Activated T-cell treated with anti-CD3 and anti-CD28 coated beads for 48 hours (primary cell): Measurements from ENCODE around the gene ZRANB3.
"Not testable (repeated sequence)": the region's sequence is repeated elsewhere in the genome, so short reads cannot be mapped to it uniquely, and the experiment has no call there.

Experiments used
- DNase-seq: peaks from one replicate; pipeline ENCODE4 v3.0.0-alpha.2; 2020; ENCODE audit warnings: low read depth

The ZRANB3 gene

GRCh38 chr2:135530313-135531230, at the start of gene ZRANB3:
Gene ZRANB3, minus strand, starts transcription at chr2:135531218.
- peak; percentile 85 for DNase-seq

GRCh38 chr2:135573620-135574019, 42.6 kb upstream of the ZRANB3 start:
- no peak for DNase-seq

- no peak for DNase-seq
Measured at GRCh38 chr2:135570884-135571283, 39.9 kb upstream of the ZRANB3 start.

GRCh38 chr2:135563793-135564192, 32.8 kb upstream of the ZRANB3 start:
- no peak for DNase-seq

GRCh38 chr2:135561925-135562324, 30.9 kb upstream of the ZRANB3 start:
- no peak for DNase-seq

GRCh38 chr2:135557530-135557929, 26.5 kb upstream of the ZRANB3 start:
- no peak for DNase-seq

DNA sequence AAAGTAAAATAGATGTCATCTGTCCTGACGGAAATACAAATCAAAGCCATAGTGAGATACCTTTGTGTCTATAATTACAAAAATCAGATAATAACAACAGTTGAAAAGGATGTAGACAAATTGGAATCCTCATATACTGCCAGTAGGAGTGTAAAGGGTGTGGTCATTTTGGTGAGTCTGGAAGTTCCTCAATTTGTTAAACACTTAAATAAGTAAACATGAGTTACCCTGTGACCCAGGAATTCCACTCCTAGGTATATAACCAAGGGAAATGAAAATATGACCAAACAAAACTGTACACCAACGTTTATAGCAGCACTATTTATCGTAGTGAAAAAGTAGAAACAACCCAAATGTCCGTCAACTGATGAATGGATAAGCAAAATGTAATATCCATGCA, 24.3 kb upstream of the ZRANB3 start:
- no peak for DNase-seq

DNA sequence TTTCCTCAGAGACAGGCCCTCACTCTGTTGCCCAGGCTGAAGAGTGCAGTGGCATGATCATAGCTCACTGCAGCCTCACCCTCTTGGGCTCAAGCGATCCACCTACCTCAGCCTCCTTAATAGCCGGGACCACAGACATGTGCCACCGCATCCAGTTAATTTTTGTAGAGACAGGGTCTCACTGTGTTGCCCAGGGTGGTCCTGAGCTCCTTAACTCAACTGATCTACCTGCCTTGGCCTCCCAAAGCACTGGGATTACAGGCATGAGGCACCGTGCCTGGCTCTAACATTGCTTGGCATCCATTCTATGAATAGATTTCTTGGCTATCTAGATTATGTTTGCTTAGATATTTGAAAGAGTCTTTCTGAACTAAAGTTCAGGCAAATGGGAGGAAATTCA, 21.9 kb upstream of the ZRANB3 start:
- DNase-seq: no peak

DNA sequence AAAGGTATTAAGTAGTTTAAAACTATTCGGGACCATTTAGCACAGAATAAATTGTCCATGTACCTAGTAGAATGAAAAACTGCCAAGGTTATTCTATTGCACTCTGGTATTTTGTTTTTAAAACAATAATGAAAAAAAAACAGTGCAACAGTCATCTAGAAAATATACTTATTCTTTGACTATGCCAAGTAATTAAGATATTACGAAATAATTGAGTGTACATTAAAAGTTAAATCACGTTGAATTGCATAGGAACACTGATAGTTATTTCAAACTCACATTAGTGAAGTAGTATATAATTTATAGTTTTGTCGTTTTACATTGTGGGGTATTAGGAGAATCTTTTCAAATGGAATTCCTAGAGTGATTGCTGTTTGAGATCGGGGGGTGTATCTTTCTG, 20.3 kb upstream of the ZRANB3 start:
- no peak for DNase-seq

GRCh38 chr2:135547311-135547710, 16.3 kb upstream of the ZRANB3 start:
- no peak for DNase-seq

DNA sequence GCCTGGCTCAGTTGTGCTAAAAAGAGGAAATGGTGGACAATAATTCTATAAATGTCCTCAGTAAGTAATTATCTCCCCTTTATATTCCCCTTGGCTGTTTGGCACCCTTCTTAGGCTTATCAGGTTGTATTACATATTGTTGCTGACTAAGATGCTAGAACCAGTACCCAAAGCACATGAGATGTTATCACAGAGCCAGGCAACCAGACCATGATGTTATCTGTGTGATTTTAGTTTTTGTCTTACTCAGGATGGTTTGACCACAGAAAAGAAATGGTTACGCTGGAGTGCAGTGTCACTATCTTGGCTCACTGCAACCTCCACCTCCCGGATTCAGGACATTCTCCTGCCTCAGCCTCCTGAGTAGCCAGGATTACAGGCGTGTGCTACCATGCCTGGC, 15.4 kb upstream of the ZRANB3 start:
- DNase-seq: no peak

DNA sequence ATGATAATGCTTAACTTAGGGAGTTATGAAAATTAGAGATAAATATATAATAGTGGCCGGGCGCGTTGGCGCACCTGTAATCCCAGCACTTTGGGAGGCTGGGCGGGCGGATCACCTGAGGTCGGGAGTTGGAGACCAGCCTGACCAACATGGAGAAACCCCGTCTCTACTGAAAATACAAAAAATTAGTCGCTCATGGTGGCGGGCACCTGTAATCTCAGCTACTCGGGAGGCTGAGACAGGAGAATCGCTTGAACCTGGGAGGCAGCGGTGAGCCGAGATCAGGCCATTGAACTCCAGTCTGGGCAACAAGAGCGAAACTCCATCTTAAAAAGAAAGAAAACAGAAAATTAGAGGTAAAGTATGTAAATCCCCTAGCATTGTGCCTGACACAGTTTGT, 2.5 kb upstream of the ZRANB3 start:
- not testable (repeated sequence) for DNase-seq

GRCh38 chr2:135532581-135532980, 1.6 kb upstream of the ZRANB3 start:
- DNase-seq: no peak

DNA sequence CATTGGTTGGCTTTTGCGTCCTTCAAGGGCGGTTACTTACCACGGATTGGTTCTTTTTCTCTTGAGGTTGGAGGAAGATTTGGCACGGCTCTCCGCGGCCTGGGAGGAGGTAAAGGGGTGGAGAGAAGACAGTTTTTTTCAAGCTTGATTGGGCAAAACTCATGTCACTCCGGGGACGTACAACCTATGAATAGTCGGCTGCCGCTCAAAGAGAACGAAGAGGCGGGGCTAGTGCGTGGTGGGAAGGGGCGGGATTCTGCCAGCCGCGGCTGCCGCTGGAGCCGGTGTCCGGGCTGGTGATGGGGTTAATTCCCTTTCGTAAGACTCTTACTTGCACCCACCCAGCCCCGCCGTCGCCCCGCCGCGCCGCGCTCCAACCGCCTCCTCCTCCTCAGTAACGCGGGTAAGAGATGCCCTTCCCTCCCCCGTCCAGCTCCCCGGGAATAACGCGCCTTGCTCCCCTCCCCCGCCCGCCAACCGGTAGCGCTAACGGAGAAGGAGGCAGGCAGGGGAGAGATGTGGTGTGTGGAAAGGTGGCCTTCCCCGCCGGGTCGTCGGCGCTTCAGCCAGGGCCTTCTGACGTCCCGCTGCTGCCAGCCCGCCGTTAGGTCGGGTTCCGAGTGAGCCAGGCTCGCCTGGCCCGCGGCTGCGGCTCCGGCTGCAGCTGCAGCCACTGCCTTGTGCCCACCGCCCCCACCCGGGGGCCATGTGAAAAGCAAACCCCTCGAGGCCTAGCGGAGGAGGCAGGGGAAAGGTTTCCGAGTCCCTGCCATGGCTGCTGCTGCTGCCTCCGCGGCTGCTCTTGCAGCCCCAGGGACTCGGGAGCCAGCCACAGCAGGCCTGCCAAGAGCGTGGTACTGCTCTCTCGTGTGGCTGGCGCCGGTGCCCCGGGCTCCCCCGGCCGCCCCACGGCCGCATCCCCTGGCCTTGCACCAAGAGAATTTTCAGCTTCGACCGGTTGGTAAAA, 496 bp upstream of the ZRANB3 start, which contains the start of gene R3HDM1:
Gene R3HDM1, plus strand, starts transcription at position 254 of the 967 bp plus-strand sequence. CDS start 73,362 bp downstream, outside the sequence.
- peak; percentile 90 for DNase-seq

- no peak for DNase-seq
Measured at GRCh38 chr2:135528006-135528405, 3.0 kb downstream of the ZRANB3 start.

DNA sequence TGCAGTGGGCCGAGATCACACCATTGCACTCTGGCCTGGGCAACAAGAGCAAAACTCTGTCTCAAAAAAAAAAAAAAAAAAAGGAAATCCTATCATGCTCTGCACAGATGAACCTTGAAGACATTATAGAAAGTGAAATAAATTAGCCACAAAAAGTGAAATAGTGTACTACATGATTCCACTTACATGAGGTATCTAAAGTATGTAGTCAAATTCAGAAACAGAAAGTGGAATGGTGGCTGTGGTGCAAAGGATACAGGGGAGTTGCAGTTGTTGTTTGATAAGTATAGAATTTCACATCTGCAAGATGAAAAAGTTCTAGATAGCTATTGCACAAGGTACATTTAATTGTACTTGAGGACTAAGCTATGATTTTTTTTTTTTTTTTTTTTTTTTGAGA, 5.2 kb downstream of the ZRANB3 start:
- DNase-seq: no peak

- no peak for DNase-seq
Measured at GRCh38 chr2:135512099-135512498, 18.9 kb downstream of the ZRANB3 start.

GRCh38 chr2:135510577-135510976, 20.4 kb downstream of the ZRANB3 start:
- DNase-seq: no peak

DNA sequence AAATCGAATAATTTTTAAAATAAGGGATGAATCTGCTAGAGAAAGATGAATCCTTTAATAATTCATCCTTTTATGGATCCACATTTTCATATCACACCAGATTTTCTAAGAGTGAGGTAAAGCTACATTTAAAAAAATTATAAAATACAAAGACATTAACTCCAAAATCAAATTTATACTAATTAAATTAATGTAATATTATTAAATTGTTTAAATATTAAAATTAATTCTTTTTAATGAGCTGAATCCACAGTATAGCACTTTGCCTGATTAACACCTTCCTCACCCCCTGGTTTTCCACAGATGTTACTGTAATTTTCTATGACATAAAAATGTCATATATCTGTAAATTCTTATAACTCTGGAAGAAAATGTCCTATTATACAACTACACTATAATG, 26.2 kb downstream of the ZRANB3 start:
- DNase-seq: no peak

- DNase-seq: not testable (repeated sequence)
Measured at GRCh38 chr2:135498588-135498987, 32.4 kb downstream of the ZRANB3 start.

DNA sequence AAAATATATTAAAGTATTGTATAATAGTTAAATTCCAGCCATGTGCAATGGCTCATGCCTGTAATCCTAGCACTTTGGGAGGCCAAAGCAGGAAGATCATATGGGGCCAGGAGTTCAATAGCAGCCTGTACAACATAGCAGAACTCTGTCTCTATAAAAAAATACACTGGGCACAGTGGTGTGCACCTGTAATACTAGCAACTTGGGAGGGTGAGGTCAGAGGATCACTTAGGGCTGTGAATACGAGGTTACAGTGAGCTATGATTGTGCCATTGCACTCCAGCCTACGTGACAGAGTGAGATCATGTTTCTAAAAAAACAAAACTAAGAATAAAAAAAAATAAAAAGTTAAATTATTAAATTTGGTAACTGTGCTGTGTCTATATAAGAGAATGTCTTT, 36.1 kb downstream of the ZRANB3 start:
- DNase-seq: no peak

DNA sequence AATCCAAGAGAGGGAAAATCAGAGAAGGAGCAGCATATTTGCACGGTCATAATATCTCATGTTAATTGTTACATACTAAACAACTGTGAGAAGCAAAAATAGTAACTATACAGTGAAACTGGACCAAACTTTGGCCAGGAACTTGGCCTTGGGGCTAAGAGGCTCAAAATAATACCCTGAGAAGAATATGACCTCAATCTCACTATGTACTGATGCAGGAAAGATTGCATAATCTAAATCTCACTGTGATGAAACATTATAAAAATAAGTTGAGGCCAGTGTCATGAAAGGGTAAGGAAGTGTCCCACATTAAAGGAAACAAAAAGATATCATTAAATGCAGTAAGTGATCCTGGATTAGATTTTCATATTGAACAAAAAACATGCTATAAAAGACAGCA, 36.5 kb downstream of the ZRANB3 start:
- DNase-seq: no peak

DNA sequence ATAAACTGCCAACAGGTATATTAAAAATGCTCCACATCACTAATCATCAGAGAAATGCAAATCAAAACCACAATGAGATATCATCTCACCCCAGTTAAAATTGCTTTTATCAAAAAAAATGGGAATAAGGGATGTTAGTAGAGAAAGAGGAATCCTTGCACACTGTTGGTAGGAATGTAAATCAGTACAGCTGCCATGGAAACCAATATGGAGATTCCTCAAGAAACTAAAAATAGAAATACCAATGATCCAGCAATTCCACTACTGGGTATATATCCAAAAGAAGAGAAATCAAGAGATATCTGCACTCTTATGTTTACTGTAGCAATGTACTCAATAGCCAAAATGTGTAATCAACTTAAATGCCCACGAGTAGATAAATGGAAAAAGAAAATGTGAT, 40.6 kb downstream of the ZRANB3 start:
- DNase-seq: no peak
